Epithelial cell of esophagus (primary cell): ENCODE data around the gene NT5DC3.

ENCODE experiments used
- DNase-seq: peaks from one replicate; pipeline ENCODE4 v3.0.0; 2010; ENCODE audit warnings: low read depth
- H3K4me3 ChIP-seq: 2 replicates; pipeline ENCODE4 v1.5.1; 2011; ENCODE audit warnings: mild to moderate bottlenecking, low read length, control low read depth
- CTCF ChIP-seq: IDR thresholded peaks from 2 replicates; pipeline ENCODE4 v1.5.1; 2011; ENCODE audit warnings: low read depth, mild to moderate bottlenecking, low read length, control low read depth, inconsistent platforms; ENCODE audit not compliant: insufficient read depth; ENCODE audit errors: missing control alignments

The NT5DC3 gene

GRCh38 chr12:103819312-103819711 lies 21.7 kb downstream of the NT5DC3 start:
- H3K4me3 ChIP-seq, result no peak overlapping the region
- no peak for TF ChIP-seq CTCF
- no peak for DNase-seq

GRCh38 chr12:103817791-103818190 lies 23.2 kb downstream of the NT5DC3 start:
- no peak overlapping the region for H3K4me3 ChIP-seq
- DNase-seq, result no peak
- no peak for TF ChIP-seq CTCF

- TF ChIP-seq CTCF, result no peak
- no peak for DNase-seq
- no peak overlapping the region for H3K4me3 ChIP-seq
Measured at GRCh38 chr12:103816663-103817062, 24.4 kb downstream of the NT5DC3 start.

GRCh38 chr12:103814436-103814835 lies 26.6 kb downstream of the NT5DC3 start:
- no peak for DNase-seq
- no peak for TF ChIP-seq CTCF
- H3K4me3 ChIP-seq, result no peak overlapping the region

GRCh38 chr12:103813949-103814348 lies 27.1 kb downstream of the NT5DC3 start:
- no peak overlapping the region for H3K4me3 ChIP-seq
- TF ChIP-seq CTCF, result no peak
- DNase-seq, result no peak

- no peak for DNase-seq
- no peak overlapping the region for H3K4me3 ChIP-seq
- no peak for TF ChIP-seq CTCF
Measured at GRCh38 chr12:103813426-103813825, 27.6 kb downstream of the NT5DC3 start.

- no peak for DNase-seq
- no peak for TF ChIP-seq CTCF
- H3K4me3 ChIP-seq, result no peak overlapping the region
Measured at GRCh38 chr12:103812789-103813188, 28.2 kb downstream of the NT5DC3 start.
